HepG2 (cell line): ENCODE data around the gene RAD52. TPM values are rescaled to one million over a fixed set of nuclear protein-coding genes. Genes with fewer than 3 reads are reported as not detected.

Experiments used
- FOXM1 ChIP-seq: sonication (generic); formaldehyde crosslinking; IDR thresholded peaks from 2 replicates; pipeline ENCODE4 v1.5.0; 2020; ENCODE audit warnings: missing genetic modification reagents
- GATA4 ChIP-seq: sonication (generic); IDR thresholded peaks from 2 replicates; pipeline ENCODE4 v1.6.1; 2016; ENCODE audit warnings: antibody characterized with exemption, low read depth, borderline replicate concordance
- IKZF1 ChIP-seq: fragments of 450-650 bp; IDR thresholded peaks from 2 replicates; pipeline ENCODE4 v1.7.1; 2016
- KLF11 ChIP-seq: IDR thresholded peaks from 2 replicates; pipeline ENCODE4 v1.6.1; 2016; ENCODE audit warnings: missing compliant biosample characterization
- REPIN1 ChIP-seq: sonication (generic); formaldehyde crosslinking; IDR thresholded peaks from 2 replicates; pipeline ENCODE4 v1.8.0; 2022; ENCODE audit warnings: missing genetic modification reagents, low read depth, mild to moderate bottlenecking, borderline replicate concordance
- TMF1 ChIP-seq: sonication (generic); formaldehyde crosslinking; IDR thresholded peaks from 2 replicates; pipeline ENCODE4 v1.8.1; 2022; ENCODE audit warnings: low read depth, missing genetic modification reagents
- ZNF121 ChIP-seq: sonication (generic); formaldehyde crosslinking; IDR thresholded peaks from 2 replicates; pipeline ENCODE4 v1.5.0; 2020; ENCODE audit warnings: mild to moderate bottlenecking, missing genetic modification reagents
- ZNF260 ChIP-seq: sonication (generic); formaldehyde crosslinking; IDR thresholded peaks from 2 replicates; pipeline ENCODE4 v1.4.0; 2020; ENCODE audit warnings: missing genetic modification reagents, low read depth, mild to moderate bottlenecking, borderline replicate concordance
- ZNF282 ChIP-seq: fragments of 450-650 bp; IDR thresholded peaks from 2 replicates; pipeline ENCODE4 v1.6.1; 2018; ENCODE audit not compliant: partially characterized antibody
- ZNF3 ChIP-seq: IDR thresholded peaks from 2 replicates; pipeline ENCODE4 v1.7.0; 2017; ENCODE audit warnings: inconsistent platforms
- ZNF605 ChIP-seq: sonication (generic); formaldehyde crosslinking; IDR thresholded peaks from 2 replicates; pipeline ENCODE4 v1.8.0; 2022; ENCODE audit warnings: mild to moderate bottlenecking, missing genetic modification reagents
- ZNF607 ChIP-seq: sonication (generic); formaldehyde crosslinking; IDR thresholded peaks from 2 replicates; pipeline ENCODE4 v1.5.1; 2020; ENCODE audit warnings: missing genetic modification reagents, mild to moderate bottlenecking, borderline replicate concordance
- polyA plus RNA-seq, 8 experiments: library from polyadenylated mRNA; depleted of rRNA in 3 of 8; stranded (reverse) in 7 of 8; unstranded in 1 of 8; fragments of >200 nt; fragmentation: Illumina TruSeq in 4 of 8; extraction: Trizol in 4 of 8; gene quantifications; 2 replicates each; pipeline versions ENCODE4 v1.2.1 to v1.2.3, GENCODE V29; 2011 to 2016; ENCODE audit warnings: low read depth in 4 of 8, missing spikeins in 1 of 8, mixed read lengths in 1 of 8; ENCODE audit not compliant: insufficient read depth in 1 of 8
- total RNA-seq, 5 experiments: library from RNA; depleted of rRNA; stranded (reverse); fragments of >200 nt; fragmentation: Illumina TruSeq; extraction: Trizol; gene quantifications; 2 replicates each; pipeline ENCODE4 v1.2.3, GENCODE V29; 2016; ENCODE audit warnings: low read depth in 1 of 5
- TF ChIP-seq, protein P1 (sequence below): IDR thresholded peaks from 2 replicates; pipeline ENCODE4 v1.6.1; 2016; ENCODE audit warnings: low read depth
- TF ChIP-seq, protein P2 (sequence below): sonication (generic); formaldehyde crosslinking; IDR thresholded peaks from 2 replicates; pipeline ENCODE4 v1.4.0; 2020; ENCODE audit warnings: missing genetic modification reagents, mild to moderate bottlenecking, borderline replicate concordance
- TF ChIP-seq, protein P3 (sequence below): IDR thresholded peaks from 2 replicates; pipeline ENCODE4 v1.6.1; 2016; ENCODE audit warnings: mild to moderate bottlenecking
- TF ChIP-seq, protein P4 (sequence below): sonication (generic); formaldehyde crosslinking; conservative IDR thresholded peaks from 2 replicates; pipeline ENCODE4 v1.4.0; 2020; ENCODE audit warnings: missing genetic modification reagents
- TF ChIP-seq, protein P5 (sequence below): sonication (generic); formaldehyde crosslinking; IDR thresholded peaks from 2 replicates; pipeline ENCODE4 v1.8.0; 2022; ENCODE audit warnings: mild to moderate bottlenecking, missing genetic modification reagents
- TF ChIP-seq, protein P6 (sequence below): IDR thresholded peaks from 2 replicates; pipeline ENCODE4 v1.6.1; 2016; ENCODE audit warnings: missing genetic modification reagents, missing compliant biosample characterization

RAD52 gene
- total and polyA plus RNA-seq, 2 of the 13 experiments (the other 11 are each of a cell fraction or from before 2014, with no cell fraction given) = 14.3 to 19.9 TPM

DNA sequence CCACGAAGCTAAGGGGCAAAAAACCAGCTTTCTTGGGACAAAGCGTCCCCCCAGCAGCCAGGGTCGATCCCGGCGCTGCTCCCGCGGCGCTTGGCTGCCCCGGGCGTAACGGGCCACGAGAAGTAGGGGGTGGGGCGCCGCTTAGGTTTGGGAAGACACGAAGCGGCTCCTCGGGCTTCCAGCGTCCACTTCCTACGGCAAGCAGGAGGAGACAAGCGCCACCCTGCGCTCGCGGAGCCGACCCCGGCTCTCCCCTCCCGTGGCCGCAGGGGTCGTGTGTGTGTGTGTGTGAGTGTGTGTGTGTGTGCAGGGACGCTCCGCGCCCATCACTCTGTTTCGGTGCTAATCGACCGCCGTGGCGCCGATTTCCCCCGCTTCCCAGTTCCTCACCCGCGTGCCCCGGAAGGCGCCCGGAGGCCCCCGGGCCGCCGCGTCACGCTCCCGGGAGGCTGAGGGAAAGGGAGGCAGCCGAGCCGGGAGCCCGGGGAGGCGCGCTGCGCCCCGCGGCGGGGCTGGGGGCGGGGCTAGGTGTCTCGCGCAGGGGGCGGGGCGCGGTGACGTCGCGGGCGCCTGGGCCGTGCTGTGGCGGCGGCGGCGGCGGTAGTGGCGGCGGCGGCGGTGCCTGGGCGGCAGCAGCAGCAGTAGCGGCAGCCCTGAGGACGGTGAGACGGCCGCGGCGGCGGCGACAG is 41.3 kb upstream of the RAD52 start, which contains the start of gene ERC1 (continued):
- TF ChIP-seq, protein P1, sequence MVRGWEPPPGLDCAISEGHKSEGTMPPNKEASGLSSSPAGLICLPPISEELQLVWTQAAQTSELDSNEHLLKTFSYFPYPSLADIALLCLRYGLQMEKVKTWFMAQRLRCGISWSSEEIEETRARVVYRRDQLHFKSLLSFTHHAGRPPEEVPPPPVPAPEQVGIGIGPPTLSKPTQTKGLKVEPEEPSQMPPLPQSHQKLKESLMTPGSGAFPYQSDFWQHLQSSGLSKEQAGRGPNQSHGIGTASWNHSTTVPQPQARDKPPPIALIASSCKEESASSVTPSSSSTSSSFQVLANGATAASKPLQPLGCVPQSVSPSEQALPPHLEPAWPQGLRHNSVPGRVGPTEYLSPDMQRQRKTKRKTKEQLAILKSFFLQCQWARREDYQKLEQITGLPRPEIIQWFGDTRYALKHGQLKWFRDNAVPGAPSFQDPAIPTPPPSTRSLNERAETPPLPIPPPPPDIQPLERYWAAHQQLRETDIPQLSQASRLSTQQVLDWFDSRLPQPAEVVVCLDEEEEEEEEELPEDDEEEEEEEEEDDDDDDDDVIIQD (CRISPR knock-in tag) = peak; percentile 37; the same call in 1 of the 2 replicates
- TF ChIP-seq ZNF3 (CRISPR knock-in tag) (no peak), ZNF282 (no peak), KLF11 (CRISPR knock-in tag) (no peak), FOXM1 (no peak), ZNF121 (CRISPR knock-in tag) (0 out of 2 replicates have a peak, but pooled peaks have one; percentile 13), ZNF607 (CRISPR knock-in tag) (peak; percentile 87), ZNF260 (CRISPR knock-in tag) (no peak), REPIN1 (CRISPR knock-in tag) (peak; percentile 77), IKZF1 (no peak), GATA4 (peak; percentile 65; the same call in 1 of the 2 replicates), ZNF605 (CRISPR knock-in tag) (peak; percentile 91), TMF1 (CRISPR knock-in tag) (no peak)
- TF ChIP-seq, protein P2, sequence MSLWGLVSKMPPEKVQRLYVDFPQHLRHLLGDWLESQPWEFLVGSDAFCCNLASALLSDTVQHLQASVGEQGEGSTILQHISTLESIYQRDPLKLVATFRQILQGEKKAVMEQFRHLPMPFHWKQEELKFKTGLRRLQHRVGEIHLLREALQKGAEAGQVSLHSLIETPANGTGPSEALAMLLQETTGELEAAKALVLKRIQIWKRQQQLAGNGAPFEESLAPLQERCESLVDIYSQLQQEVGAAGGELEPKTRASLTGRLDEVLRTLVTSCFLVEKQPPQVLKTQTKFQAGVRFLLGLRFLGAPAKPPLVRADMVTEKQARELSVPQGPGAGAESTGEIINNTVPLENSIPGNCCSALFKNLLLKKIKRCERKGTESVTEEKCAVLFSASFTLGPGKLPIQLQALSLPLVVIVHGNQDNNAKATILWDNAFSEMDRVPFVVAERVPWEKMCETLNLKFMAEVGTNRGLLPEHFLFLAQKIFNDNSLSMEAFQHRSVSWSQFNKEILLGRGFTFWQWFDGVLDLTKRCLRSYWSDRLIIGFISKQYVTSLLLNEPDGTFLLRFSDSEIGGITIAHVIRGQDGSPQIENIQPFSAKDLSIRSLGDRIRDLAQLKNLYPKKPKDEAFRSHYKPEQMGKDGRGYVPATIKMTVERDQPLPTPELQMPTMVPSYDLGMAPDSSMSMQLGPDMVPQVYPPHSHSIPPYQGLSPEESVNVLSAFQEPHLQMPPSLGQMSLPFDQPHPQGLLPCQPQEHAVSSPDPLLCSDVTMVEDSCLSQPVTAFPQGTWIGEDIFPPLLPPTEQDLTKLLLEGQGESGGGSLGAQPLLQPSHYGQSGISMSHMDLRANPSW (CRISPR knock-in tag) = no peak; the same call in 1 of the 2 replicates
- TF ChIP-seq, protein P3, sequence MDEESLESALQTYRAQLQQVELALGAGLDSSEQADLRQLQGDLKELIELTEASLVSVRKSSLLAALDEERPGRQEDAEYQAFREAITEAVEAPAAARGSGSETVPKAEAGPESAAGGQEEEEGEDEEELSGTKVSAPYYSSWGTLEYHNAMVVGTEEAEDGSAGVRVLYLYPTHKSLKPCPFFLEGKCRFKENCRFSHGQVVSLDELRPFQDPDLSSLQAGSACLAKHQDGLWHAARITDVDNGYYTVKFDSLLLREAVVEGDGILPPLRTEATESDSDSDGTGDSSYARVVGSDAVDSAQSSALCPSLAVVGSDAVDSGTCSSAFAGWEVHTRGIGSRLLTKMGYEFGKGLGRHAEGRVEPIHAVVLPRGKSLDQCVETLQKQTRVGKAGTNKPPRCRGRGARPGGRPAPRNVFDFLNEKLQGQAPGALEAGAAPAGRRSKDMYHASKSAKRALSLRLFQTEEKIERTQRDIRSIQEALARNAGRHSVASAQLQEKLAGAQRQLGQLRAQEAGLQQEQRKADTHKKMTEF (CRISPR knock-in tag) = peak; percentile 85; the same call in 1 of the 2 replicates
- TF ChIP-seq, protein P4, sequence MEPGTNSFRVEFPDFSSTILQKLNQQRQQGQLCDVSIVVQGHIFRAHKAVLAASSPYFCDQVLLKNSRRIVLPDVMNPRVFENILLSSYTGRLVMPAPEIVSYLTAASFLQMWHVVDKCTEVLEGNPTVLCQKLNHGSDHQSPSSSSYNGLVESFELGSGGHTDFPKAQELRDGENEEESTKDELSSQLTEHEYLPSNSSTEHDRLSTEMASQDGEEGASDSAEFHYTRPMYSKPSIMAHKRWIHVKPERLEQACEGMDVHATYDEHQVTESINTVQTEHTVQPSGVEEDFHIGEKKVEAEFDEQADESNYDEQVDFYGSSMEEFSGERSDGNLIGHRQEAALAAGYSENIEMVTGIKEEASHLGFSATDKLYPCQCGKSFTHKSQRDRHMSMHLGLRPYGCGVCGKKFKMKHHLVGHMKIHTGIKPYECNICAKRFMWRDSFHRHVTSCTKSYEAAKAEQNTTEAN (CRISPR knock-in tag) = peak; percentile 73; the same call in 1 of the 2 replicates
- TF ChIP-seq, protein P5, sequence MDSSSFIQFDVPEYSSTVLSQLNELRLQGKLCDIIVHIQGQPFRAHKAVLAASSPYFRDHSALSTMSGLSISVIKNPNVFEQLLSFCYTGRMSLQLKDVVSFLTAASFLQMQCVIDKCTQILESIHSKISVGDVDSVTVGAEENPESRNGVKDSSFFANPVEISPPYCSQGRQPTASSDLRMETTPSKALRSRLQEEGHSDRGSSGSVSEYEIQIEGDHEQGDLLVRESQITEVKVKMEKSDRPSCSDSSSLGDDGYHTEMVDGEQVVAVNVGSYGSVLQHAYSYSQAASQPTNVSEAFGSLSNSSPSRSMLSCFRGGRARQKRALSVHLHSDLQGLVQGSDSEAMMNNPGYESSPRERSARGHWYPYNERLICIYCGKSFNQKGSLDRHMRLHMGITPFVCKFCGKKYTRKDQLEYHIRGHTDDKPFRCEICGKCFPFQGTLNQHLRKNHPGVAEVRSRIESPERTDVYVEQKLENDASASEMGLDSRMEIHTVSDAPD (CRISPR knock-in tag) = no peak
- TF ChIP-seq, protein P6, sequence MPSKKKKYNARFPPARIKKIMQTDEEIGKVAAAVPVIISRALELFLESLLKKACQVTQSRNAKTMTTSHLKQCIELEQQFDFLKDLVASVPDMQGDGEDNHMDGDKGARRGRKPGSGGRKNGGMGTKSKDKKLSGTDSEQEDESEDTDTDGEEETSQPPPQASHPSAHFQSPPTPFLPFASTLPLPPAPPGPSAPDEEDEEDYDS (CRISPR knock-in tag) = peak; percentile 13
